ENCODE results near the gene RRP9.

DNA sequence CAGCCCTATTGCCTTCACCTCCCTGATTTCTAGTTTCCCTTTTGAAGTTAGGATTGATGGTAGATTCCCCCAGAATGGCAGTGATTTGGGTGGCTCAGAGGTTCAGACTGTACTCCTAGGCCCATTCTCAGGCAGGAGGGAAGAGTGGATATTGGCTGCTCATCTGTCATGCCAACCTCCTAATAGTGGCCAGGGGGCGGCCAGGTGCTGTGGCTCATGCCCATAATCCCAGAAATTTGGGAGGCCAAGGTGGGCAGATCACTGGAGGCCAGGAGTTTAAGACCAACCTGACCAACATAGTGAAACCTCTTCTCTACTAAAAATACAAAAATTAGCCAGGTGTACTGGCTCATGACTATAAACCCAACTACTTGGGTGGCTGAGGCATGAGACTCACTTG lies 11.3 kb downstream of the RRP9 start:
- TF ChIP-seq, protein P1, sequence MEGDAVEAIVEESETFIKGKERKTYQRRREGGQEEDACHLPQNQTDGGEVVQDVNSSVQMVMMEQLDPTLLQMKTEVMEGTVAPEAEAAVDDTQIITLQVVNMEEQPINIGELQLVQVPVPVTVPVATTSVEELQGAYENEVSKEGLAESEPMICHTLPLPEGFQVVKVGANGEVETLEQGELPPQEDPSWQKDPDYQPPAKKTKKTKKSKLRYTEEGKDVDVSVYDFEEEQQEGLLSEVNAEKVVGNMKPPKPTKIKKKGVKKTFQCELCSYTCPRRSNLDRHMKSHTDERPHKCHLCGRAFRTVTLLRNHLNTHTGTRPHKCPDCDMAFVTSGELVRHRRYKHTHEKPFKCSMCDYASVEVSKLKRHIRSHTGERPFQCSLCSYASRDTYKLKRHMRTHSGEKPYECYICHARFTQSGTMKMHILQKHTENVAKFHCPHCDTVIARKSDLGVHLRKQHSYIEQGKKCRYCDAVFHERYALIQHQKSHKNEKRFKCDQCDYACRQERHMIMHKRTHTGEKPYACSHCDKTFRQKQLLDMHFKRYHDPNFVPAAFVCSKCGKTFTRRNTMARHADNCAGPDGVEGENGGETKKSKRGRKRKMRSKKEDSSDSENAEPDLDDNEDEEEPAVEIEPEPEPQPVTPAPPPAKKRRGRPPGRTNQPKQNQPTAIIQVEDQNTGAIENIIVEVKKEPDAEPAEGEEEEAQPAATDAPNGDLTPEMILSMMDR (IDR thresholded peaks at IDR 0.05; ENCODE audit: low read length) = no peak
- TF ChIP-seq EZH2 (IDR thresholded peaks at IDR 0.05; ENCODE audit: borderline replicate concordance, low read length) = no peak

All from OCI-LY1 (cell line).